H1 (cell line): ENCODE results near the gene ENDOU. TPM values are rescaled to one million over a fixed set of nuclear protein-coding genes. Genes with fewer than 3 reads are reported as not detected.

Experiments used
- CTCF ChIA-PET: fragments of 300-600 bp; sonication (Branson Sonifier 250); formaldehyde crosslinking; loops from one replicate; lab custom pipeline; 2021; ENCODE audit not compliant: partially characterized antibody; lab: Charles Lee
- POLR2A ChIA-PET: fragments of 300-600 bp; sonication (Branson Sonifier 250); formaldehyde crosslinking; loops from one replicate; lab custom pipeline; 2021; ENCODE audit warnings: inconsistent platforms; ENCODE audit not compliant: partially characterized antibody; lab: Charles Lee
- DNase-seq, 2 experiments: peaks; one replicate each; pipeline versions ENCODE4 v3.0.0 to v3.0.0-alpha.2; 2010 to 2022; ENCODE audit warnings: low spot score in 2 of 2, low read depth in 1 of 2, mixed read lengths in 1 of 2
- FAIRE-seq: peaks from 2 replicates; lab custom pipeline; 2011; peaks lifted over from hg19 to GRCh38; lab: Jason Lieb, UNC
- H2AFZ ChIP-seq: 2 replicates; pipeline ENCODE4 v1.8.1; 2012; ENCODE audit warnings: low read length, inconsistent platforms
- H2AK5ac ChIP-seq: 2 replicates; pipeline ENCODE4 v1.6.1; 2013; ENCODE audit warnings: low read depth, low read length
- H2BK120ac ChIP-seq: replicated peaks from 2 replicates; pipeline ENCODE3; 2013; ENCODE audit warnings: low read depth, low read length, inconsistent platforms
- H2BK12ac ChIP-seq: 2 replicates; pipeline ENCODE4 v1.6.1; 2013; ENCODE audit warnings: low read depth, low read length
- H2BK15ac ChIP-seq: 2 replicates; pipeline ENCODE4 v1.6.1; 2013; ENCODE audit warnings: low read length
- H2BK20ac ChIP-seq: 2 replicates; pipeline ENCODE4 v1.6.1; 2013; ENCODE audit warnings: low read length
- H2BK5ac ChIP-seq: 2 replicates; pipeline ENCODE4 v1.6.1; 2013; ENCODE audit warnings: low read depth, low read length
- H3K14ac ChIP-seq: 2 replicates; pipeline ENCODE4 v1.6.1; 2013; ENCODE audit warnings: inconsistent platforms; ENCODE audit not compliant: insufficient read length
- H3K18ac ChIP-seq: 2 replicates; pipeline ENCODE4 v1.6.1; 2013; ENCODE audit warnings: low read length; ENCODE audit errors: extremely low read depth
- H3K23ac ChIP-seq: 2 replicates; pipeline ENCODE4 v1.6.1; 2013; ENCODE audit warnings: inconsistent platforms; ENCODE audit not compliant: insufficient read length
- H3K23me2 ChIP-seq: 2 replicates; pipeline ENCODE4 v1.6.1; 2013; ENCODE audit warnings: low read depth, low read length
- H3K27ac ChIP-seq: 2 replicates; pipeline ENCODE4 v1.6.1; 2011; ENCODE audit warnings: low read depth, low read length, inconsistent platforms
- H3K27me3 ChIP-seq, 4 experiments: replicated peaks in 1 of 4; 1 replicate in 1 of 4; 2 replicates in 3 of 4; pipeline versions ENCODE4 v1.6.1 to v1.8.1; 2011 to 2013; ENCODE audit warnings: low read length in 3 of 4, mild to moderate bottlenecking in 3 of 4, inconsistent platforms in 2 of 4, mixed read lengths in 2 of 4, moderate library complexity in 1 of 4; ENCODE audit not compliant: control insufficient read depth in 3 of 4, insufficient read depth in 3 of 4; ENCODE audit errors: extremely low read depth in 1 of 4
- H3K36me3 ChIP-seq, 4 experiments: 2 replicates each; pipeline versions ENCODE4 v1.6.1 to v1.8.1; 2011 to 2013; ENCODE audit warnings: mild to moderate bottlenecking in 4 of 4, low read length in 3 of 4, moderate library complexity in 2 of 4, control low read depth in 1 of 4, inconsistent platforms in 1 of 4; ENCODE audit not compliant: insufficient read depth in 4 of 4, control insufficient read depth in 2 of 4
- H3K4ac ChIP-seq: replicated peaks from 2 replicates; pipeline ENCODE3; 2013; ENCODE audit warnings: low read length, low read depth, mixed read lengths, inconsistent platforms; ENCODE audit not compliant: insufficient read length
- H3K4me1 ChIP-seq, 4 experiments: replicated peaks in 1 of 4; 1 replicate in 1 of 4; 2 replicates in 3 of 4; pipeline versions ENCODE4 v1.6.1 to v1.8.1; 2011 to 2013; ENCODE audit warnings: low read length in 3 of 4, inconsistent platforms in 2 of 4, mixed read lengths in 1 of 4; ENCODE audit not compliant: insufficient read depth in 4 of 4, control insufficient read depth in 3 of 4
- H3K4me2 ChIP-seq, 2 experiments: 2 replicates each; pipeline versions ENCODE4 v1.6.1 to v1.8.1; 2011 to 2013; ENCODE audit warnings: low read depth in 2 of 2, low read length in 2 of 2, control low read depth in 1 of 2, inconsistent platforms in 1 of 2, mild to moderate bottlenecking in 1 of 2; ENCODE audit not compliant: insufficient read depth in 1 of 2
- H3K4me3 ChIP-seq, 4 experiments: fragments of 200-600, 300-600 bp in 1 of 4; sonication (generic), shearing (Covaris generic), sonication (Bioruptor Twin) in 1 of 4; 2 replicates each; pipeline versions ENCODE4 v1.5.1 to v1.8.1; 2011 to 2016; ENCODE audit warnings: low read length in 4 of 4, low read depth in 3 of 4, control low read depth in 2 of 4, inconsistent platforms in 2 of 4, mild to moderate bottlenecking in 2 of 4, mixed read lengths in 1 of 4, moderate library complexity in 1 of 4; ENCODE audit not compliant: insufficient read depth in 2 of 4; ENCODE audit errors: extremely low read depth in 1 of 4
- H3K56ac ChIP-seq: replicated peaks from 2 replicates; pipeline ENCODE3; 2013; ENCODE audit warnings: low read depth, mild to moderate bottlenecking, mixed read lengths, low read length, inconsistent platforms; ENCODE audit not compliant: insufficient read length
- H3K79me1 ChIP-seq: 2 replicates; pipeline ENCODE4 v1.6.1; 2013; ENCODE audit warnings: low read depth, low read length, control low read depth
- H3K79me2 ChIP-seq, 2 experiments: 2 replicates each; pipeline versions ENCODE4 v1.6.1 to v1.8.1; 2012 to 2013; ENCODE audit warnings: low read length in 2 of 2, mild to moderate bottlenecking in 2 of 2, inconsistent platforms in 1 of 2; ENCODE audit not compliant: insufficient read depth in 2 of 2, control insufficient read depth in 1 of 2
- H3K9ac ChIP-seq, 4 experiments: replicated peaks in 1 of 4; 1 replicate in 1 of 4; 2 replicates in 3 of 4; pipeline versions ENCODE4 v1.6.1 to v1.8.1; 2011 to 2013; ENCODE audit warnings: low read depth in 3 of 4, low read length in 3 of 4, control low read depth in 2 of 4, mild to moderate bottlenecking in 2 of 4, moderate library complexity in 2 of 4, inconsistent platforms in 1 of 4; ENCODE audit errors: extremely low read depth in 1 of 4
- H3K9me3 ChIP-seq, 2 experiments: 2 replicates each; pipeline versions ENCODE4 v1.6.1 to v1.8.1; 2012 to 2013; ENCODE audit warnings: mild to moderate bottlenecking in 2 of 2, moderate library complexity in 2 of 2, control low read depth in 1 of 2, inconsistent platforms in 1 of 2, low read depth in 1 of 2, low read length in 1 of 2, mixed read lengths in 1 of 2; ENCODE audit not compliant: insufficient read depth in 2 of 2
- H4K20me1 ChIP-seq, 2 experiments: replicated peaks in 1 of 2; 2 replicates each; pipeline versions ENCODE3 to v1.8.1; 2011 to 2013; ENCODE audit warnings: inconsistent platforms in 2 of 2, low read length in 2 of 2, mild to moderate bottlenecking in 1 of 2; ENCODE audit not compliant: insufficient read depth in 2 of 2, control insufficient read depth in 1 of 2
- H4K5ac ChIP-seq: 2 replicates; pipeline ENCODE4 v1.6.1; 2013; ENCODE audit warnings: low read length, low read depth, mixed read lengths, inconsistent platforms; ENCODE audit not compliant: insufficient read length
- H4K8ac ChIP-seq: 2 replicates; pipeline ENCODE4 v1.8.0; 2013; ENCODE audit warnings: mild to moderate bottlenecking, moderate library complexity, low read length, inconsistent platforms; ENCODE audit not compliant: insufficient read depth; ENCODE audit errors: extremely low read depth
- H4K91ac ChIP-seq: replicated peaks from 2 replicates; pipeline ENCODE3; 2013; ENCODE audit warnings: low read length, mixed read lengths, inconsistent platforms; ENCODE audit not compliant: insufficient read length
- BCL11A ChIP-seq, 2 experiments: IDR thresholded peaks; one replicate each; pipeline ENCODE4 v1.6.1; 2011; ENCODE audit warnings: low read depth in 2 of 2, low read length in 2 of 2, mild to moderate bottlenecking in 2 of 2
- BRCA1 ChIP-seq: IDR thresholded peaks from 2 replicates; pipeline ENCODE4 v1.6.1; 2012; ENCODE audit warnings: low read depth, low read length, improper control_type of control experiment
- CHD2 ChIP-seq: IDR thresholded peaks from 2 replicates; pipeline ENCODE4 v1.6.1; 2012; ENCODE audit warnings: low read length, improper control_type of control experiment
- CTBP2 ChIP-seq: IDR thresholded peaks from 2 replicates; pipeline ENCODE4 v1.7.0; 2011; ENCODE audit warnings: borderline replicate concordance, mild to moderate bottlenecking, moderate library complexity, mixed read lengths, low read length; ENCODE audit not compliant: insufficient read depth, insufficient read length
- EP300 ChIP-seq, 2 experiments: IDR thresholded peaks; 1 replicate in 1 of 2; 2 replicates in 1 of 2; pipeline ENCODE4 v1.6.1; 2011 to 2012; ENCODE audit warnings: low read depth in 2 of 2, low read length in 2 of 2, mild to moderate bottlenecking in 2 of 2, borderline replicate concordance in 1 of 2, inconsistent platforms in 1 of 2, moderate library complexity in 1 of 2
- JUN ChIP-seq: IDR thresholded peaks from 2 replicates; pipeline ENCODE4 v1.6.1; 2011; ENCODE audit warnings: low read depth, mild to moderate bottlenecking, improper control_type of control experiment, low read length
- MAFK ChIP-seq: IDR thresholded peaks from 2 replicates; pipeline ENCODE4 v1.6.1; 2012; ENCODE audit warnings: low read depth, mild to moderate bottlenecking, improper control_type of control experiment, low read length
- POLR2A ChIP-seq, 2 experiments: IDR thresholded peaks; 1 replicate in 1 of 2; 2 replicates in 1 of 2; pipeline ENCODE4 v1.6.1; 2011; ENCODE audit warnings: low read depth in 2 of 2, low read length in 2 of 2, mild to moderate bottlenecking in 2 of 2; ENCODE audit errors: control extremely low read depth in 1 of 2
- SIN3A ChIP-seq, 2 experiments: IDR thresholded peaks in 1 of 2; conservative IDR thresholded peaks in 1 of 2; 2 replicates each; pipeline ENCODE4 v1.6.1; 2011 to 2012; ENCODE audit warnings: low read length in 2 of 2, improper control_type of control experiment in 1 of 2, low read depth in 1 of 2, mild to moderate bottlenecking in 1 of 2
- SP2 ChIP-seq: IDR thresholded peaks from 2 replicates; pipeline ENCODE4 v1.6.1; 2012; ENCODE audit warnings: mild to moderate bottlenecking, low read length, inconsistent platforms
- TCF12 ChIP-seq: IDR thresholded peaks from 2 replicates; pipeline ENCODE4 v1.6.1; 2011; ENCODE audit warnings: low read depth, mild to moderate bottlenecking, low read length
- WGBS, 2 experiments: shearing (Covaris generic) in 1 of 2; methylation state at CpG; one replicate each; pipeline versions ENCODE4 v1.1.6 to v1.1.7; 2013 to 2015; ENCODE audit warnings: low lambda C conversion rate in 2 of 2, mixed read lengths in 2 of 2, inconsistent platforms in 1 of 2, low coverage in 1 of 2, missing lambda C conversion rate in 1 of 2; ENCODE audit not compliant: insufficient replicate concordance in 2 of 2, insufficient coverage in 1 of 2, insufficient read length in 1 of 2; ENCODE audit errors: extremely low coverage in 1 of 2, missing lambda C conversion rate in 1 of 2; 5-methylcytosine and 5-hydroxymethylcytosine counted together
- polyA plus RNA-seq, 7 experiments: library from polyadenylated mRNA; depleted of rRNA in 3 of 7; stranded (reverse) in 5 of 7; unstranded in 2 of 7; fragments of >200 nt in 5 of 7; fragments of 200-250 nt in 2 of 7; gene quantifications; 1 replicate in 5 of 7; 2 replicates in 1 of 7; 4 replicates in 1 of 7; pipeline versions ENCODE4 v1.2.1 to v1.2.3, GENCODE V29; 2011 to 2013; ENCODE audit warnings: missing spikeins in 2 of 7, mixed read lengths in 2 of 7
- total RNA-seq: library from RNA; stranded (reverse); fragmentation: NEBNext Ultra II Directional; extraction: Animal tissue kit (Norgen Biotek cat#: 25700); gene quantifications from 2 replicates; pipeline ENCODE4 v1.2.1, GENCODE V29; 2021

Gene ENDOU
- total and polyA plus RNA-seq, 2 of the 8 experiments (the other 6 are each of a cell fraction or from before 2014, with no cell fraction given): not detected

DNA sequence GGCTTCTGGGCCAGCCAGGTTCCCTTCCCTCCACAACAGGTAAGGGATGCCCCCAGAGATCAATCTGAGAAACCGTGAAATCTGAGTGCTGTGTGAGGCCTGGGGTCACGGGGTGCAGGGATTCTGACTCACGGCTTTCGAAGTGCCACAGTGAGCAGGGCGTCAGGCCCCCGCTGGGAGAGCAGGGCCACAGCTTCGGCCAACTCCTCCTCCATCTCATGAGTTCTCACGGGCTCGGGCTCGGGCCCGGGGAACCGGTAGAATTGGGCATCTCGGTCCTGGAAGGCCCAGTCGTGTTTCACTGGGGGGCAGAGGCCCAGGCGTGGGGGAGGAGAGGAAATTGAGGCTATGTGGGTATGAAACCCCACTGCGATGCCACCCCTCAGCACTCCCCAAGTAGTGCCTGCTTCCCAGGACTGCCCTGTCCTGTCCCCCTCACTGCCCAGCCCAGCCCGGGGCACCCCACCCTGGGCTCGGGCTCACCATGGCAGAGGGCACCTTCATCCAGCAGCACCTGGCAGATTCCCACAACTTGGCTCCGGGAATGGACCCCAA is 25.7 kb upstream of the ENDOU start:
- Histone ChIP-seq H3K4me2 (no peak overlapping the region), H3K4me3 (no peak overlapping the region), H2AK5ac (no peak overlapping the region), H3K23ac (no peak overlapping the region), H2BK20ac (no peak overlapping the region), H2AFZ (no peak overlapping the region), H3K79me2 (no peaks in the 10 kb centered on the region), H2BK120ac (no peak overlapping the region), H2BK12ac (no peak overlapping the region), H3K27ac (no peak overlapping the region), H3K23me2 (no peaks in the 10 kb centered on the region), H4K20me1 (no peaks in the 10 kb centered on the region), H3K14ac (no peak overlapping the region), H4K91ac (peak overlapping the region; percentile 46), H4K5ac (no peak overlapping the region), H3K36me3 (no peaks in the 10 kb centered on the region), H3K79me1 (no peaks in the 10 kb centered on the region), H3K4ac (no peak overlapping the region), H2BK15ac (no peak overlapping the region), H3K9me3 (no peaks in the 10 kb centered on the region), H3K4me1 (peaks cover 6 to 13% (median 7%) of the 10 kb centered on the region in 4 experiments), H3K18ac (no peak overlapping the region), H2BK5ac (no peak overlapping the region), H3K56ac (no peak overlapping the region), H3K27me3 (no peaks in the 10 kb centered on the region), H3K9ac (no peak overlapping the region), H4K8ac (peak overlapping the region; percentile 74)
- DNase-seq: no peak
- ChIA-PET POLR2A (interaction anchor here (0.6 to 1.5 kb wide), 4 partner anchors 8 to 31 kb away, joined by 3 to 6 read pairs (median 3); no protein-coding TSS in a partner anchor), CTCF (interaction anchor here (0.9 to 64.6 kb wide), 9 partner anchors 1 to 88 kb away, joined by 3 to 2442 read pairs (median 4); partner anchors contain the start of genes ENDOU, RAPGEF3 and SLC48A1)
- 94% methylated on average over 17 of the region's 19 CpGs; no CpG with 5 or more reads in 1 of the 2 experiments for WGBS, 2 experiments
- TF ChIP-seq JUN: no peak
- no peak for TF ChIP-seq SIN3A (conservative IDR thresholded peaks at IDR 0.05 in 1 of 2, IDR thresholded peaks at IDR 0.05 in 1 of 2; ENCODE audit: low read depth in 1 of 2, low read length in 2 of 2)
- no peak for TF ChIP-seq CTBP2
- TF ChIP-seq SP2: no peak
- TF ChIP-seq EP300 (IDR thresholded peaks at IDR 0.05; ENCODE audit: borderline replicate concordance in 1 of 2, low read depth in 2 of 2, low read length in 2 of 2): no peak
- no peak for TF ChIP-seq CHD2
- TF ChIP-seq POLR2A (IDR thresholded peaks at IDR 0.05; ENCODE audit: control extremely low read depth in 1 of 2, low read depth in 2 of 2, low read length in 2 of 2): no peak
- no peak for TF ChIP-seq BCL11A (IDR thresholded peaks at IDR 0.05; ENCODE audit: low read depth in 2 of 2, low read length in 2 of 2)
- no peak for TF ChIP-seq MAFK
- no peak for TF ChIP-seq TCF12
- no peak for TF ChIP-seq BRCA1
- FAIRE-seq: no peak
